HepG2 (cell line): ENCODE measurements around the gene POFUT2. TPM values are rescaled to one million over a fixed set of nuclear protein-coding genes. Genes with fewer than 3 reads are reported as not detected.
A peak's percentile ranks its signal among the peaks of the same experiment; 100 is the strongest.

Source experiments
- FOXJ3 ChIP-seq: sonication (generic); formaldehyde crosslinking; IDR thresholded peaks from 2 replicates; pipeline ENCODE4 v1.4.0; 2020; ENCODE audit warnings: missing genetic modification reagents, mild to moderate bottlenecking, borderline replicate concordance
- HMGXB4 ChIP-seq, 2 experiments: sonication (generic) in 1 of 2; formaldehyde crosslinking in 1 of 2; IDR thresholded peaks; 2 replicates each; pipeline versions ENCODE4 v1.4.0 to v1.6.1; 2018 to 2020; ENCODE audit warnings: missing genetic modification reagents in 2 of 2, borderline replicate concordance in 1 of 2, low read depth in 1 of 2, mild to moderate bottlenecking in 1 of 2, missing biosample characterization in 1 of 2
- HNF1B ChIP-seq: sonication (generic); formaldehyde crosslinking; IDR thresholded peaks from 2 replicates; pipeline ENCODE4 v1.5.1; 2020; ENCODE audit warnings: mild to moderate bottlenecking, moderate library complexity, missing genetic modification reagents
- HOMEZ ChIP-seq: IDR thresholded peaks from 2 replicates; pipeline ENCODE4 v1.6.1; 2016; ENCODE audit warnings: low read depth
- KDM3A ChIP-seq: IDR thresholded peaks from 2 replicates; pipeline ENCODE4 v1.6.1; 2018; ENCODE audit warnings: low read depth, missing compliant biosample characterization
- KLF16 ChIP-seq, 2 experiments: sonication (generic) in 1 of 2; formaldehyde crosslinking in 1 of 2; IDR thresholded peaks; 2 replicates each; pipeline versions ENCODE4 v1.6.1 to v1.8.0; 2016 to 2023; ENCODE audit warnings: missing genetic modification reagents in 2 of 2, missing compliant biosample characterization in 1 of 2
- NFRKB ChIP-seq: fragments of 450-650 bp; IDR thresholded peaks from 2 replicates; pipeline ENCODE4 v1.6.1; 2017
- PPARG ChIP-seq: conservative IDR thresholded peaks from 2 replicates; pipeline ENCODE4 v1.6.1; 2016; ENCODE audit warnings: missing biosample characterization, missing genetic modification reagents
- SIN3A ChIP-seq: IDR thresholded peaks from 2 replicates; pipeline ENCODE4 v1.6.1; 2011; ENCODE audit warnings: low read depth, mild to moderate bottlenecking, control low read depth, low read length, borderline replicate concordance
- TEF ChIP-seq: sonication (generic); formaldehyde crosslinking; IDR thresholded peaks from 2 replicates; pipeline ENCODE4 v1.5.0; 2020; ENCODE audit warnings: missing genetic modification reagents
- TERF1 ChIP-seq: sonication (generic); formaldehyde crosslinking; IDR thresholded peaks from 2 replicates; pipeline ENCODE4 v1.8.0; 2022; ENCODE audit warnings: mild to moderate bottlenecking, missing genetic modification reagents, moderate library complexity
- TFDP2 ChIP-seq: sonication (generic); formaldehyde crosslinking; IDR thresholded peaks from 2 replicates; pipeline ENCODE4 v1.4.0; 2020; ENCODE audit warnings: missing genetic modification reagents
- ZBTB7B ChIP-seq: sonication (generic); formaldehyde crosslinking; IDR thresholded peaks from 2 replicates; pipeline ENCODE4 v1.4.0; 2020; ENCODE audit warnings: missing genetic modification reagents
- ZNF503 ChIP-seq: sonication (generic); formaldehyde crosslinking; IDR thresholded peaks from 2 replicates; pipeline ENCODE4 v1.4.0; 2020; ENCODE audit warnings: missing genetic modification reagents
- ZNF580 ChIP-seq: IDR thresholded peaks from 2 replicates; pipeline ENCODE4 v1.6.1; 2016; ENCODE audit warnings: low read depth, borderline replicate concordance
- ZNF749 ChIP-seq: sonication (generic); formaldehyde crosslinking; IDR thresholded peaks from 2 replicates; pipeline ENCODE4 v1.8.0; 2022; ENCODE audit warnings: mild to moderate bottlenecking, missing genetic modification reagents, moderate library complexity, borderline replicate concordance
- polyA plus RNA-seq, 8 experiments: library from polyadenylated mRNA; depleted of rRNA in 3 of 8; stranded (reverse) in 7 of 8; unstranded in 1 of 8; fragments of >200 nt; fragmentation: Illumina TruSeq in 4 of 8; extraction: Trizol in 4 of 8; gene quantifications; 2 replicates each; pipeline versions ENCODE4 v1.2.1 to v1.2.3, GENCODE V29; 2011 to 2016; ENCODE audit warnings: low read depth in 4 of 8, missing spikeins in 1 of 8, mixed read lengths in 1 of 8; ENCODE audit not compliant: insufficient read depth in 1 of 8
- total RNA-seq, 5 experiments: library from RNA; depleted of rRNA; stranded (reverse); fragments of >200 nt; fragmentation: Illumina TruSeq; extraction: Trizol; gene quantifications; 2 replicates each; pipeline ENCODE4 v1.2.3, GENCODE V29; 2016; ENCODE audit warnings: low read depth in 1 of 5

POFUT2 gene
- total and polyA plus RNA-seq, 2 of the 13 experiments (the other 11 are each of a cell fraction or from before 2014, with no cell fraction given) = 22.8 to 24.0 TPM

- peak; percentile 96 for TF ChIP-seq KDM3A (CRISPR knock-in tag)
- TF ChIP-seq KLF16 (CRISPR knock-in tag; IDR thresholded peaks at IDR 0.05) = peak in 1 of 2 experiments; percentile 53; a peak in 1 of 4 replicates
- no peak for TF ChIP-seq NFRKB
- TF ChIP-seq TEF (CRISPR knock-in tag) = no peak
- 0 out of 2 replicates have a peak, but pooled peaks have one; percentile 64 for TF ChIP-seq HNF1B (CRISPR knock-in tag)
- TF ChIP-seq FOXJ3 = no peak
- TF ChIP-seq PPARG (CRISPR knock-in tag) = peak; percentile 52
- TF ChIP-seq HMGXB4 (CRISPR knock-in tag; IDR thresholded peaks at IDR 0.05; ENCODE audit: borderline replicate concordance in 1 of 2, low read depth in 1 of 2) = peak; percentile 77 to 81; a peak in 3 of 4 replicates
- peak; percentile 93 for TF ChIP-seq ZBTB7B (CRISPR knock-in tag)
- TF ChIP-seq HOMEZ (CRISPR knock-in tag) = 0 out of 2 replicates have a peak, but pooled peaks have one; percentile 18
- TF ChIP-seq SIN3A = no peak
- TF ChIP-seq ZNF749 (CRISPR knock-in tag) = peak; percentile 69; the same call in 1 of the 2 replicates
- 0 out of 2 replicates have a peak, but pooled peaks have one; percentile 24 for TF ChIP-seq TFDP2 (CRISPR knock-in tag)
- no peak for TF ChIP-seq ZNF503 (CRISPR knock-in tag)
- TF ChIP-seq ZNF580 (CRISPR knock-in tag) = peak; percentile 83; the same call in 1 of the 2 replicates
- no peak for TF ChIP-seq TERF1
These were observed 4.9 kb upstream of the POFUT2 start (continued) for GRCh38 chr21:45292399-45293219.
